Transverse colon (tissue), 4 donors: Measurements from ENCODE around the gene MANBA.

Experiments
- CTCF ChIP-seq, 5 experiments: fragments of 200-600 bp in 3 of 5; fragments of 450-650 bp in 2 of 5; sonication (generic) in 3 of 5; IDR thresholded peaks; 1 replicate in 2 of 5; 2 replicates in 3 of 5; pipeline ENCODE4 v1.5.1; 2016 to 2017; ENCODE audit warnings: antibody characterized with exemption in 5 of 5, inconsistent platforms in 3 of 5, mild to moderate bottlenecking in 2 of 5, moderate library complexity in 1 of 5
- EP300 ChIP-seq: sonication (generic); formaldehyde crosslinking; IDR thresholded peaks from one replicate; pipeline ENCODE4 v1.6.1; 2017; ENCODE audit warnings: antibody characterized with exemption, low read depth
- POLR2A ChIP-seq: fragments of 450-650 bp; IDR thresholded peaks from one replicate; pipeline ENCODE4 v1.6.1; 2016; ENCODE audit warnings: antibody characterized with exemption, mild to moderate bottlenecking, moderate library complexity
- POLR2AphosphoS5 ChIP-seq, 3 donors: sonication (generic); formaldehyde crosslinking; IDR thresholded peaks; one replicate each; pipeline ENCODE4 v1.6.1; 2016; ENCODE audit warnings: antibody characterized with exemption in 3 of 3

GRCh38 chr4:102687982-102688433 lies 72.8 kb downstream of the MANBA start:
- TF ChIP-seq CTCF (IDR thresholded peaks at IDR 0.05) (no peak), POLR2A (no peak), POLR2AphosphoS5 (IDR thresholded peaks at IDR 0.05) (no peak), EP300 (no peak)
